A549 (cell line): Measurements from ENCODE around the gene PLXNA3. TPM values are rescaled to one million over a fixed set of nuclear protein-coding genes. Genes with fewer than 3 reads are reported as not detected.

ENCODE experiments used
- ATAC-seq, 2 experiments: fragments of 200-7000 bp in 1 of 2; fragments of >200 bp in 1 of 2; cut with Nextera tagmentation in 1 of 2; cut with Tn5 transposase in 1 of 2; 3 replicates each; pipeline versions ENCODE4 v1.8.0 to v1.9.1; 2018 to 2020; ENCODE audit warnings: mild to moderate bottlenecking in 1 of 2, moderate library complexity in 1 of 2
- CTCF ChIA-PET: fragments of 300-600 bp; sonication (Branson Sonifier 250); formaldehyde crosslinking; extraction: SDS; loops from one replicate; lab custom pipeline; 2021; ENCODE audit warnings: antibody characterized with exemption, inconsistent platforms; lab: Yijun Ruan, JAX
- POLR2A ChIA-PET: fragments of 350-600 bp; formaldehyde crosslinking; extraction: SDS; loops from one replicate; lab custom pipeline; 2021; ENCODE audit warnings: antibody characterized with exemption, inconsistent platforms; lab: Yijun Ruan, JAX
- DNase-seq, 2 experiments: peaks; one replicate each; pipeline versions ENCODE4 v3.0.0 to v3.0.0-alpha.2; 2011 to 2016; ENCODE audit warnings: low read depth in 1 of 2, low spot score in 1 of 2
- FAIRE-seq: peaks from 2 replicates; lab custom pipeline; 2011; peaks lifted over from hg19 to GRCh38; lab: Jason Lieb, UNC
- H3K27ac ChIP-seq, 2 experiments: fragments of >200 bp; sonication (Bioruptor Twin); formaldehyde crosslinking; 3 replicates each; pipeline ENCODE4 v1.5.1; 2016 to 2017
- H3K4me1 ChIP-seq: fragments of >200 bp; sonication (Bioruptor Twin); formaldehyde crosslinking; 3 replicates; pipeline ENCODE4 v1.6.1; 2016
- H3K4me2 ChIP-seq: fragments of >200 bp; sonication (Bioruptor Twin); formaldehyde crosslinking; 3 replicates; pipeline ENCODE4 v1.6.1; 2016
- H3K4me3 ChIP-seq: fragments of >200 bp; sonication (Bioruptor Twin); formaldehyde crosslinking; 3 replicates; pipeline ENCODE4 v1.5.1; 2016
- H3K9me3 ChIP-seq: fragments of >200 bp; sonication (Bioruptor Twin); formaldehyde crosslinking; 3 replicates; pipeline ENCODE4 v1.6.1; 2016
- CBX2 ChIP-seq: fragments of 200-600 bp; sonication (generic); IDR thresholded peaks from 2 replicates; pipeline ENCODE4 v1.6.1; 2016; ENCODE audit warnings: low read depth, mild to moderate bottlenecking, borderline replicate concordance
- CBX8 ChIP-seq: fragments of 200-600 bp; sonication (generic); IDR thresholded peaks from 2 replicates; pipeline ENCODE4 v1.6.1; 2016
- CEBPB ChIP-seq, 2 experiments: fragments of >200 bp in 1 of 2; sonication (Bioruptor Twin) in 1 of 2; formaldehyde crosslinking in 1 of 2; IDR thresholded peaks; 2 replicates each; pipeline ENCODE4 v1.6.1; 2012 to 2016
- FOXS1 ChIP-seq: fragments of 250-450 bp; sonication (Bioruptor Pico); IDR thresholded peaks from 2 replicates; pipeline ENCODE4 v1.5.0; 2020; ENCODE audit warnings: mild to moderate bottlenecking, moderate library complexity
- HOXA7 ChIP-seq: fragments of 250-450 bp; sonication (Bioruptor Pico); IDR thresholded peaks from 2 replicates; pipeline ENCODE4 v1.5.0; 2020; ENCODE audit warnings: mild to moderate bottlenecking, moderate library complexity
- MYC ChIP-seq: IDR thresholded peaks from 2 replicates; pipeline ENCODE4 v1.6.1; 2012; ENCODE audit warnings: mild to moderate bottlenecking, inconsistent platforms, low read length, improper control_type of control experiment, borderline replicate concordance
- RNF2 ChIP-seq: fragments of 200-600 bp; sonication (generic); IDR thresholded peaks from 2 replicates; pipeline ENCODE4 v1.6.1; 2016; ENCODE audit warnings: low read depth, mild to moderate bottlenecking, antibody characterized with exemption, moderate library complexity, borderline replicate concordance
- USF2 ChIP-seq: fragments of 450-650 bp; IDR thresholded peaks from 2 replicates; pipeline ENCODE4 v1.6.1; 2014; ENCODE audit warnings: antibody characterized with exemption
- ZNF302 ChIP-seq: fragments of 250-450 bp; sonication (Bioruptor Pico); IDR thresholded peaks from 2 replicates; pipeline ENCODE4 v1.9.0; 2021; ENCODE audit warnings: inconsistent platforms, mild to moderate bottlenecking, moderate library complexity
- ZSCAN20 ChIP-seq: fragments of 250-450 bp; sonication (Bioruptor Pico); IDR thresholded peaks from 2 replicates; pipeline ENCODE4 v1.8.0; 2022; ENCODE audit warnings: mild to moderate bottlenecking, moderate library complexity
- WGBS: methylation state at CpG from one replicate; pipeline ENCODE4 v1.1.6; 2017; ENCODE audit errors: missing lambda C conversion rate; 5-methylcytosine and 5-hydroxymethylcytosine counted together
- polyA plus RNA-seq, 4 experiments: library from polyadenylated mRNA; depleted of rRNA in 3 of 4; stranded (reverse); fragments of >200 nt; fragmentation: RNase III in 1 of 4; extraction: RNeasy Plus Mini Kit Qiagen cat#74134 plus additional on column Dnase treatment in 1 of 4; gene quantifications; 2 replicates in 3 of 4; 3 replicates in 1 of 4; pipeline ENCODE4 v1.2.3, GENCODE V29; 2011 to 2017
- TF ChIP-seq, protein P1 (sequence below): IDR thresholded peaks from 2 replicates; pipeline ENCODE4 v1.6.1; 2012; ENCODE audit warnings: low read depth, borderline replicate concordance

PLXNA3 gene
- polyA plus RNA-seq, 2 of the 4 experiments (the other 2 are of a cell fraction), result 3.4 to 10.1 TPM

DNA sequence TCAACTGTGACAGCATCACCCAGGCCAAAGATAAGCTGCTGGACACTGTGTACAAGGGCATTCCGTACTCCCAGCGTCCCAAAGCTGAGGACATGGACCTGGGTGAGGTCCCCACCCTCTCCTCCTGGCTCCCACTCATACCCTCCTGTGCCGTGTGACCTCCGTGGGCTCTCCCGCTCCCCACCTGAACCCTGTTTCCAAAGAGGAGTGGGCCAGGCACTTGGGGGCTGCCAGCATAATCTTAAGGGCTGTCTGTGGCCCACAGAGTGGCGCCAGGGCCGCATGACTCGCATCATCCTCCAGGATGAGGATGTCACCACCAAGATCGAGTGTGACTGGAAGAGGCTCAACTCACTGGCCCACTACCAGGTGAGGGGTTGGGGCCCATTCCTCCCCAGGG is 11.0 kb downstream of the PLXNA3 start:
- Histone ChIP-seq H3K4me2 (no peak overlapping the region), H3K4me1 (no peaks in the 10 kb centered on the region), H3K4me3 (no peak overlapping the region), H3K9me3 (no peaks in the 10 kb centered on the region), H3K27ac (no peak overlapping the region)
- DNase-seq, result no peak
- CTCF ChIA-PET, result no interaction called here
- POLR2A ChIA-PET, result no interaction called here
- 92% methylated on average over 4 of the region's 9 CpGs for WGBS
- no peak for TF ChIP-seq ZNF302
- no peak for TF ChIP-seq USF2
- TF ChIP-seq, protein P1, sequence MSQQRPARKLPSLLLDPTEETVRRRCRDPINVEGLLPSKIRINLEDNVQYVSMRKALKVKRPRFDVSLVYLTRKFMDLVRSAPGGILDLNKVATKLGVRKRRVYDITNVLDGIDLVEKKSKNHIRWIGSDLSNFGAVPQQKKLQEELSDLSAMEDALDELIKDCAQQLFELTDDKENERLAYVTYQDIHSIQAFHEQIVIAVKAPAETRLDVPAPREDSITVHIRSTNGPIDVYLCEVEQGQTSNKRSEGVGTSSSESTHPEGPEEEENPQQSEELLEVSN, result no peak
- no peak for ATAC-seq
- no peak for FAIRE-seq

- TF ChIP-seq, protein P1, result no peak
- TF ChIP-seq RNF2 (no peak), CBX8 (no peak), HOXA7 (CRISPR knock-in tag) (no peak), ZSCAN20 (no peak), CEBPB (IDR thresholded peaks at IDR 0.05) (no peak), MYC (no peak)
- H3K4me3 ChIP-seq, result no peak overlapping the region
- H3K4me1 ChIP-seq, result no peaks in the 10 kb centered on the region
- FAIRE-seq, result no peak
- no peaks in the 10 kb centered on the region for H3K9me3 ChIP-seq
- H3K27ac ChIP-seq, result no peak overlapping the region
- WGBS, result 92% methylated on average over 14 of the region's 18 CpGs
- DNase-seq, result no peak
- CTCF ChIA-PET, result no interaction called here
- H3K4me2 ChIP-seq, result no peak overlapping the region
- no peak for ATAC-seq
- POLR2A ChIA-PET, result no interaction called here
These were observed 11.8 kb downstream of the PLXNA3 start for GRCh38 chrX:154469880-154470279.

GRCh38 chrX:154470434-154470833 is 12.4 kb downstream of the PLXNA3 start:
- Histone ChIP-seq H3K4me2 (no peak overlapping the region), H3K9me3 (no peaks in the 10 kb centered on the region), H3K4me1 (no peaks in the 10 kb centered on the region), H3K4me3 (no peak overlapping the region), H3K27ac (no peak overlapping the region)
- DNase-seq (no peak), ATAC-seq (no peak), FAIRE-seq (no peak)
- ChIA-PET CTCF (interaction anchor here (1.0 kb wide), 1 partner anchor 18 kb away, joined by 4 read pairs; no protein-coding TSS in a partner anchor), POLR2A (no interaction called here)
- 100% methylated on average over 1 of the region's 14 CpGs for WGBS
- TF ChIP-seq FOXS1 (CRISPR knock-in tag) (no peak), RNF2 (no peak), CBX2 (no peak), HOXA7 (CRISPR knock-in tag) (no peak)

GRCh38 chrX:154470914-154471568 is 13.0 kb downstream of the PLXNA3 start:
- H3K4me1 ChIP-seq, result no peaks in the 10 kb centered on the region
- CTCF ChIA-PET, result interaction anchor here (1.0 kb wide), 1 partner anchor 19 kb away, joined by 4 read pairs; no protein-coding TSS in a partner anchor
- FAIRE-seq (no peak), ATAC-seq (no peak), DNase-seq (no peak)
- no peaks in the 10 kb centered on the region for H3K9me3 ChIP-seq
- no peak overlapping the region for H3K4me3 ChIP-seq
- no peak overlapping the region for H3K4me2 ChIP-seq
- WGBS, result 92% methylated on average over 12 of the region's 23 CpGs
- POLR2A ChIA-PET, result no interaction called here
- H3K27ac ChIP-seq, result no peak overlapping the region
- TF ChIP-seq HOXA7 (CRISPR knock-in tag), result no peak
